ENCODE results near the gene KIRREL3. TPM values are rescaled to one million over a fixed set of nuclear protein-coding genes. Genes with fewer than 3 reads are reported as not detected.
A peak's percentile ranks its signal among the peaks of the same experiment; 100 is the strongest.

The KIRREL3 gene
- total RNA-seq, 4 donors from 2014 or later = 0.19 TPM; not detected in 3

- Histone ChIP-seq H3K4me3 (no peak overlapping the region), H3K36me3 (no peaks in the 10 kb centered on the region), H3K4me1 (no peaks in the 10 kb centered on the region), H3K9me3 (no peaks in the 10 kb centered on the region), H3K27ac (no peak overlapping the region), H3K27me3 (peaks cover 0 to 42% (median 0%) of the 10 kb centered on the region in 4 donors)
- TF ChIP-seq CTCF (IDR thresholded peaks at IDR 0.05) (no peak), POLR2A (IDR thresholded peaks at IDR 0.05) (no peak)
- DNase-seq = no peak
- intact Hi-C loops (cut with DNase I) = no loop called here
- 76 to 77% methylated on average over 5 of the region's 5 CpGs for WGBS, 2 donors
Observed at GRCh38 chr11:126971305-126971704, 29.3 kb downstream of the KIRREL3 start.

- intact Hi-C loops (cut with DNase I) = no loop called here
- H3K27me3 ChIP-seq = peaks cover 0 to 41% (median 0%) of the 10 kb centered on the region in 4 donors
- no peaks in the 10 kb centered on the region for H3K36me3 ChIP-seq
- H3K4me3 ChIP-seq = no peak overlapping the region
- WGBS, 2 donors = 40 to 46% methylated on average over 6 of the region's 6 CpGs
- no peak overlapping the region for H3K27ac ChIP-seq
- TF ChIP-seq CTCF (IDR thresholded peaks at IDR 0.05) (peak in 1 of 6 experiments; percentile 14), POLR2A (IDR thresholded peaks at IDR 0.05) (no peak)
- DNase-seq = no peak
- H3K4me1 ChIP-seq = no peaks in the 10 kb centered on the region
- no peaks in the 10 kb centered on the region for H3K9me3 ChIP-seq
Observed at GRCh38 chr11:126969865-126970479, 30.6 kb downstream of the KIRREL3 start.

GRCh38 chr11:126968915-126969314, 31.7 kb downstream of the KIRREL3 start:
- H3K36me3 ChIP-seq = no peaks in the 10 kb centered on the region
- H3K9me3 ChIP-seq = no peaks in the 10 kb centered on the region
- peaks cover 0 to 34% (median 0%) of the 10 kb centered on the region in 4 donors for H3K27me3 ChIP-seq
- intact Hi-C loops (cut with DNase I) = no loop called here
- H3K4me3 ChIP-seq = no peak overlapping the region
- no peak for TF ChIP-seq CTCF (IDR thresholded peaks at IDR 0.05)
- no peak for TF ChIP-seq POLR2A (IDR thresholded peaks at IDR 0.05)
- DNase-seq = no peak
- 31 to 38% methylated on average over 11 to 13 of the region's 14 CpGs for WGBS, 2 donors
- H3K4me1 ChIP-seq = no peaks in the 10 kb centered on the region
- no peak overlapping the region for H3K27ac ChIP-seq

- Histone ChIP-seq H3K27me3 (peaks cover 0 to 34% (median 0%) of the 10 kb centered on the region in 4 donors), H3K4me1 (no peaks in the 10 kb centered on the region), H3K36me3 (no peaks in the 10 kb centered on the region), H3K27ac (no peak overlapping the region), H3K9me3 (no peaks in the 10 kb centered on the region), H3K4me3 (no peak overlapping the region)
- no peak for TF ChIP-seq CTCF (IDR thresholded peaks at IDR 0.05)
- TF ChIP-seq POLR2A (IDR thresholded peaks at IDR 0.05) = no peak
- DNase-seq = no peak
- intact Hi-C loops (cut with DNase I) = no loop called here
- 68 to 72% methylated on average over 6 of the region's 6 CpGs for WGBS, 2 donors
Observed at GRCh38 chr11:126965331-126965730, 35.2 kb downstream of the KIRREL3 start.

- no peaks in the 10 kb centered on the region for H3K36me3 ChIP-seq
- WGBS, 2 donors = 45 to 47% methylated on average over 3 of the region's 3 CpGs
- H3K27ac ChIP-seq = no peak overlapping the region
- H3K4me1 ChIP-seq = no peaks in the 10 kb centered on the region
- intact Hi-C loops (cut with DNase I) = no loop called here
- DNase-seq = no peak
- H3K9me3 ChIP-seq = no peaks in the 10 kb centered on the region
- no peak overlapping the region for H3K4me3 ChIP-seq
- H3K27me3 ChIP-seq = peaks cover 0 to 25% (median 0%) of the 10 kb centered on the region in 4 donors
- TF ChIP-seq CTCF (IDR thresholded peaks at IDR 0.05) (no peak), POLR2A (IDR thresholded peaks at IDR 0.05) (no peak)
Observed at GRCh38 chr11:126963603-126964363, 36.8 kb downstream of the KIRREL3 start.

Measured in esophagus squamous epithelium (tissue), 5 donors.